ENCODE results near the gene LOXL3. TPM values are rescaled to one million over a fixed set of nuclear protein-coding genes. Genes with fewer than 3 reads are reported as not detected.

Gene LOXL3
- total and polyA plus RNA-seq, 2 of the 8 experiments (the other 6 are each of a cell fraction or from before 2014, with no cell fraction given) = 22.4 to 27.2 TPM

- Histone ChIP-seq H2BK15ac (ENCODE audit: low read length) (no peak overlapping the region; the same call in 1 of the 2 replicates), H4K20me1 (replicated peaks in 1 of 2; ENCODE audit: control insufficient read depth in 1 of 2, insufficient read depth in 2 of 2, low read length in 2 of 2) (peaks cover 0 to 12% of the 10 kb centered on the region in 2 experiments), H2BK20ac (ENCODE audit: low read length) (no peak overlapping the region), H4K8ac (ENCODE audit: extremely low read depth, insufficient read depth, low read length) (no peak overlapping the region; the same call in none of the 2 replicates), H3K14ac (ENCODE audit: insufficient read length) (no peak overlapping the region), H3K4ac (replicated peaks; ENCODE audit: insufficient read length, low read depth, low read length) (no peak overlapping the region), H3K9me3 (ENCODE audit: insufficient read depth in 2 of 2, low read depth in 1 of 2, low read length in 1 of 2) (no peaks in the 10 kb centered on the region), H2BK120ac (replicated peaks; ENCODE audit: low read depth, low read length) (no peak overlapping the region), H3K4me1 (replicated peaks in 1 of 4; ENCODE audit: control insufficient read depth in 3 of 4, insufficient read depth in 4 of 4, low read length in 3 of 4) (peaks cover 10 to 53% (median 36%) of the 10 kb centered on the region in 4 experiments), H4K5ac (ENCODE audit: insufficient read length, low read depth, low read length) (no peak overlapping the region), H3K23me2 (ENCODE audit: low read depth, low read length) (peaks cover 34% of the 10 kb centered on the region), H3K27me3 (replicated peaks in 1 of 4; ENCODE audit: control insufficient read depth in 3 of 4, extremely low read depth in 1 of 4, insufficient read depth in 3 of 4, low read length in 3 of 4) (peaks cover 58 to 81% (median 79%) of the 10 kb centered on the region in 4 experiments), H3K79me1 (ENCODE audit: low read depth, low read length) (no peaks in the 10 kb centered on the region), H3K9ac (replicated peaks in 1 of 4; ENCODE audit: extremely low read depth in 1 of 4, low read depth in 3 of 4, low read length in 3 of 4) (no peak overlapping the region; a peak in 2 of 7 replicates), H3K36me3 (ENCODE audit: control insufficient read depth in 2 of 4, insufficient read depth in 4 of 4, low read length in 3 of 4) (peaks cover 0 to 9% (median 4%) of the 10 kb centered on the region in 4 experiments; a peak in 6 of 8 replicates), H3K18ac (ENCODE audit: extremely low read depth, low read length) (peak overlapping the region; percentile 32), H3K23ac (ENCODE audit: insufficient read length) (no peak overlapping the region), H4K91ac (replicated peaks; ENCODE audit: insufficient read length, low read length) (peak overlapping the region; percentile 12), H3K4me3 (ENCODE audit: extremely low read depth in 1 of 4, insufficient read depth in 2 of 4, low read depth in 3 of 4, low read length in 4 of 4) (peak overlapping the region; percentile 36 to 65 (median 54)), H2AFZ (ENCODE audit: low read length) (no peak overlapping the region), H2AK5ac (ENCODE audit: low read depth, low read length) (no peak overlapping the region; the same call in 1 of the 2 replicates), H2BK5ac (ENCODE audit: low read depth, low read length) (no peak overlapping the region), H3K56ac (replicated peaks; ENCODE audit: insufficient read length, low read depth, low read length) (no peak overlapping the region), H3K27ac (ENCODE audit: low read depth, low read length) (no peak overlapping the region), H3K4me2 (ENCODE audit: insufficient read depth in 1 of 2, low read depth in 2 of 2, low read length in 2 of 2) (peak overlapping the region; percentile 78 to 88), H2BK12ac (ENCODE audit: low read depth, low read length) (no peak overlapping the region), H3K79me2 (ENCODE audit: control insufficient read depth in 1 of 2, insufficient read depth in 2 of 2, low read length in 2 of 2) (peaks cover 0 to 3% of the 10 kb centered on the region in 2 experiments; a peak in 1 of 4 replicates)
- ChIA-PET CTCF (ENCODE audit: partially characterized antibody) (interaction anchor here (0.8 to 3.5 kb wide), 20 partner anchors 10 to 112 kb away, joined by 3 to 20 read pairs (median 3); partner anchors contain the start of genes CCDC142, DQX1, INO80B and TLX2), POLR2A (ENCODE audit: partially characterized antibody) (interaction anchor here (0.6 to 9.4 kb wide), 18 partner anchors 8 to 84 kb away, joined by 3 to 73 read pairs (median 6); partner anchors contain the start of genes AUP1, CCDC142, DQX1 and HTRA2)
- FAIRE-seq = no peak
- WGBS, 2 experiments (ENCODE audit: extremely low coverage in 1 of 2, insufficient coverage in 1 of 2, insufficient read length in 1 of 2, insufficient replicate concordance in 2 of 2, low coverage in 1 of 2, low lambda C conversion rate in 2 of 2, missing lambda C conversion rate in 1 of 2) = 9% methylated on average over 45 of the region's 45 CpGs; no CpG with 5 or more reads in 1 of the 2 experiments
- TF ChIP-seq GABPA (IDR thresholded peaks at IDR 0.05; ENCODE audit: borderline replicate concordance, insufficient read depth, low read length) (peak; percentile 26; the same call in 1 of the 2 replicates), YY1 (IDR thresholded peaks at IDR 0.05; ENCODE audit: low read depth, low read length) (peak; percentile 30; the same call in 1 of the 2 replicates), SAP30 (IDR thresholded peaks at IDR 0.05; ENCODE audit: insufficient read depth, insufficient replicate concordance, low read length) (no peak), EZH2 (IDR thresholded peaks at IDR 0.05; ENCODE audit: low read depth, low read length, severe bottlenecking) (peak; percentile 68), SUZ12 (IDR thresholded peaks at IDR 0.05; ENCODE audit: low read length) (peak; percentile 28)
- TF ChIP-seq, protein P1, sequence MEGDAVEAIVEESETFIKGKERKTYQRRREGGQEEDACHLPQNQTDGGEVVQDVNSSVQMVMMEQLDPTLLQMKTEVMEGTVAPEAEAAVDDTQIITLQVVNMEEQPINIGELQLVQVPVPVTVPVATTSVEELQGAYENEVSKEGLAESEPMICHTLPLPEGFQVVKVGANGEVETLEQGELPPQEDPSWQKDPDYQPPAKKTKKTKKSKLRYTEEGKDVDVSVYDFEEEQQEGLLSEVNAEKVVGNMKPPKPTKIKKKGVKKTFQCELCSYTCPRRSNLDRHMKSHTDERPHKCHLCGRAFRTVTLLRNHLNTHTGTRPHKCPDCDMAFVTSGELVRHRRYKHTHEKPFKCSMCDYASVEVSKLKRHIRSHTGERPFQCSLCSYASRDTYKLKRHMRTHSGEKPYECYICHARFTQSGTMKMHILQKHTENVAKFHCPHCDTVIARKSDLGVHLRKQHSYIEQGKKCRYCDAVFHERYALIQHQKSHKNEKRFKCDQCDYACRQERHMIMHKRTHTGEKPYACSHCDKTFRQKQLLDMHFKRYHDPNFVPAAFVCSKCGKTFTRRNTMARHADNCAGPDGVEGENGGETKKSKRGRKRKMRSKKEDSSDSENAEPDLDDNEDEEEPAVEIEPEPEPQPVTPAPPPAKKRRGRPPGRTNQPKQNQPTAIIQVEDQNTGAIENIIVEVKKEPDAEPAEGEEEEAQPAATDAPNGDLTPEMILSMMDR (IDR thresholded peaks at IDR 0.05; ENCODE audit: control extremely low read depth in 1 of 3, insufficient read depth in 1 of 3, low read depth in 1 of 3, low read length in 3 of 3) = no peak
- DNase-seq (ENCODE audit: low read depth in 1 of 2, low spot score in 2 of 2) = peak in 1 of 2 experiments; percentile 67
Observed at GRCh38 chr2:74503506-74504475, 50.0 kb downstream of the LOXL3 start.
